Activated CD4-positive, alpha-beta memory T cell treated with anti-CD3 and anti-CD28 coated beads, Interleukin-2, amount 10 ng/mL, durations not matched to agents 7 days and 5 days (primary cell): Measurements from ENCODE around the gene SHISA9. TPM values are rescaled to one million over a fixed set of nuclear protein-coding genes. Genes with fewer than 3 reads are reported as not detected.

Experiments
- CTCF ChIA-PET: fragments of 350-600 bp; sonication (Branson Sonifier 250); formaldehyde crosslinking; loops from one replicate; lab custom pipeline; 2021; ENCODE audit warnings: antibody characterized with exemption, inconsistent platforms; lab: Charles Lee
- POLR2A ChIA-PET: fragments of 350-600 bp; sonication (Branson Sonifier 250); formaldehyde crosslinking; loops from one replicate; lab custom pipeline; 2021; ENCODE audit warnings: antibody characterized with exemption; lab: Charles Lee
- DNase-seq: peaks from one replicate; pipeline ENCODE4 v3.0.0-alpha.2; 2020
- H3K27ac Mint-ChIP-seq: one replicate; pipeline ENCODE4 v1.8.0; 2021; ENCODE audit warnings: mild to moderate bottlenecking, mixed read lengths
- H3K27me3 Mint-ChIP-seq: one replicate; pipeline ENCODE4 v1.8.0; 2021; ENCODE audit warnings: mixed read lengths
- H3K36me3 Mint-ChIP-seq: one replicate; pipeline ENCODE4 v1.8.0; 2021; ENCODE audit warnings: low read depth, mixed read lengths
- H3K4me1 Mint-ChIP-seq: one replicate; pipeline ENCODE4 v1.8.0; 2021; ENCODE audit warnings: mixed read lengths
- H3K4me3 Mint-ChIP-seq: one replicate; pipeline ENCODE4 v1.8.0; 2021; ENCODE audit warnings: mild to moderate bottlenecking, mixed read lengths
- H3K9me3 Mint-ChIP-seq: one replicate; pipeline ENCODE4 v1.8.0; 2021; ENCODE audit warnings: mixed read lengths
- total RNA-seq, 2 experiments: library from RNA; stranded (reverse); gene quantifications; one replicate each; pipeline ENCODE4 v1.2.3, GENCODE V29; 2021

The SHISA9 gene
- total RNA-seq, 2 experiments from 2014 or later: 0.08 TPM; not detected in 1

DNA sequence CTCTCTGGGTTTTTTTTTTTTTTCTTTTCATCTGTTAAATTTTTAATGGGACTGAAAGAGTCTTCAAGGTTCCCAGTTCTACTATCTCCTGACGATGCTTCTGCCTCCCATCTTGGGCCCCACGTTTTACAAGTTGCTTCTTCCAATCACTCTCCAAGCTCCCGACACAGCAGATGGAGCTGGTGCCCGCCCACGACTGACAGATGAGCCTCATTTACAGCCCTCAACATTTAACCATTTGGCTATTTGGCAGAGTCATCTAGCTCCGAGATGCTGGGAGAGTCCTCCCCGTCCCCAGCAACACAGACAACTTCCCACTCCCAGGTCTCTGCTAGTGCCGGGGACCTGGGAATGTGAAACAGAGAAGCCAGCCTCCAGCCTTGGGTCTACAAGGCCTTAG, 276.9 kb downstream of the SHISA9 start:
- Mint-ChIP-seq H3K4me1 (no peaks in the 10 kb centered on the region), H3K4me3 (no peak overlapping the region), H3K27me3 (no peaks in the 10 kb centered on the region), H3K9me3 (peaks cover 4% of the 10 kb centered on the region), H3K36me3 (no peaks in the 10 kb centered on the region), H3K27ac (no peak overlapping the region)
- CTCF ChIA-PET: no interaction called here
- POLR2A ChIA-PET: no interaction called here
- no peak for DNase-seq

DNA sequence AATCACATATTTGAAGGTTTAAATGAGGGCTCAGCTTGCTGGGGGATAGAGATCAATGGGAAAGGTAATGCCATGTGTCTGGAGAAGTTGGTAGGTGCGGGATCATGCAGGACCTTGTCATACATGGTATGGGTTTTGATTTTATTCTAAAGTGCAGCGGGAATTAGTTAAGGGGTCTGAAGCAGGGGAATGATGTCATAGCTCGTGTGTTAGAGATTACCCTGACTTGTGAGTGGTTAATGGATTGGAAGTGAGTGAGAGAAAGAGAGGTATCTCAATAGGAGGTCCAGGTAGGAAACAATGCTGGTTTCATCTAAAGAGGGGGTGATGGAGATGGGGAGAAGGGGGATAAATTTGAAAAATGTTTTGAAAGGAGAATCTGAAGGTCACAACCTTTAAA, 280.0 kb downstream of the SHISA9 start:
- no peak for DNase-seq
- H3K27me3 Mint-ChIP-seq: no peaks in the 10 kb centered on the region
- no peaks in the 10 kb centered on the region for H3K4me1 Mint-ChIP-seq
- no peaks in the 10 kb centered on the region for H3K36me3 Mint-ChIP-seq
- H3K27ac Mint-ChIP-seq: no peak overlapping the region
- H3K4me3 Mint-ChIP-seq: no peak overlapping the region
- POLR2A ChIA-PET: no interaction called here
- peaks cover 4% of the 10 kb centered on the region for H3K9me3 Mint-ChIP-seq
- CTCF ChIA-PET: no interaction called here

DNA sequence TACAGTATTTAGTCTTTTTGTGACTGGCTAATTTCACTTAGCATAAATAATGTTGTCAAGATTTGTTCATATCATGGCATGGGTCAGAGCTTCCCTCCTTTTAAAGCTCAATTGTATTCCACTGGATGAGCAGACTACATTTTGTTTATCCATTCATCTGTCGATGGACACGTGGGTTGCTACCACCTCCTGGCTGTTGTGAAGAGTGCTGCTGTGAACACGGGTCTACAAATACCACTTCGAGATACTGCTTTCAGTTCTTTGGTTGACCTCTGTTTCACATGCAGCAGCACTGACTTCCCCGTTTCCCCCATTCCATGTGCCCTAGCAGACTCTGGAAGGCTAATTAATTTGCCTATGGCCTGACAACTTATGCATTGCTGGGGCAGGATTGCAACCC, 285.4 kb downstream of the SHISA9 start:
- Mint-ChIP-seq H3K4me3 (no peak overlapping the region), H3K4me1 (no peaks in the 10 kb centered on the region), H3K9me3 (peaks cover 5% of the 10 kb centered on the region), H3K27ac (no peak overlapping the region), H3K36me3 (no peaks in the 10 kb centered on the region), H3K27me3 (no peaks in the 10 kb centered on the region)
- CTCF ChIA-PET: no interaction called here
- no peak for DNase-seq
- POLR2A ChIA-PET: no interaction called here

DNA sequence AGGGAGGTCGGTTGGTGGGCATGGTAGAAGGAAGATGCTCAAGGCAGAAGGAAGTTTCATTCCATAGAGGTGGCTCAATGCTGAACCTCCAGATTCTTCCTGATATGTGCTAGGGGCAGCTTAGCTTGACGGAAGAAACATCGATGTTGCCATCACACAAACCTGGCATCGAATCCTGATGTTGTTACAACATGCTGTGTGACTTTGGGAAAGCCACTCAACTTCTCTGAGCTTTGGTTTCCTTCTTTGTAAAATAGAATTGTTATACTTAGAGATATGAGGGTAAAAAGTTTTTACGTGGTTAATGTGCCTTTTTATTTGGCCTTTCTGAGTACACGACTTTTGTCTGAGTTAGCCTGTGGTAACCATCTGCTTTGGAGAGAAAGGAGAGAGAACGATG, 287.9 kb downstream of the SHISA9 start:
- Mint-ChIP-seq H3K4me1 (no peaks in the 10 kb centered on the region), H3K27me3 (no peaks in the 10 kb centered on the region), H3K9me3 (peaks cover 5% of the 10 kb centered on the region), H3K36me3 (no peaks in the 10 kb centered on the region), H3K4me3 (no peak overlapping the region), H3K27ac (no peak overlapping the region)
- POLR2A ChIA-PET: no interaction called here
- CTCF ChIA-PET: no interaction called here
- no peak for DNase-seq

DNA sequence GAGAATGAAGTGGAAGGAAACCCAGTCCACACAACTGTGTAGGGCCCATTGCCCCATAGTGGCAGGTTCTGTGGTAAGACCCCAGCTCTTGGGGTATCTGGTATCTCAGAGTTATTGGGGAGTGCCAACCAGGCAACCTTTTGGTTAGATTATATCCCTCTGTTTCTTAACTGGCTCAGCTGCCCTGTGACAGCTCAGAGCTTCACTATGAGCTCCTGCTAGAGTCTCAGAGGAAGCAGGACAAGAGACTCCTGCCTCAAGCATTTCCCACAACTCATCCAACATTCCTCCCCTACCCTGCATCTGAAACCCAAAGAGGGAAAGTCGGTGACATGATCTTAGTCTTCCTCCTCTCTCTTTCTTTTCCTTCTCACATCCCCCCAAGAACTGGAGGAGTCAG, 292.3 kb downstream of the SHISA9 start:
- CTCF ChIA-PET: no interaction called here
- Mint-ChIP-seq H3K4me1 (no peaks in the 10 kb centered on the region), H3K27ac (no peak overlapping the region), H3K4me3 (no peak overlapping the region), H3K27me3 (no peaks in the 10 kb centered on the region), H3K9me3 (peaks cover 1% of the 10 kb centered on the region), H3K36me3 (no peaks in the 10 kb centered on the region)
- DNase-seq: no peak
- POLR2A ChIA-PET: no interaction called here

DNA sequence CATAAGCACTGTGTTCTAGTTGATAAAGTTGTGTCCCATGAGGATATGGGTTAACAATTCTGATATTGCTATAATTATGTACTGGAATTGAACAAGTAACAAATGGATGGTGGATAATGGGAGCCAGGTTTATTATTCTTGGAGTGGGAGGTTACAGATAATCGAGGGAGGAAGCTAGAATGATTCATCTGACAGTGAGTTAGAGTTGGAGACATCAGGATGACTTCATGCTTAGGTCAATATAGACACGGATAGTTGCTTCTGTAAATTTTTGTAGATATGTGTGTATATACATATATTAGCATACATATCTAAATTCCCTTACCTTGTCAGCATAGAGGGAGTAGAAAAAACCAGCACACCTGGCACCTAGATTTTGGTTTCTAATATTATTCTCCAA, 293.4 kb downstream of the SHISA9 start:
- CTCF ChIA-PET: no interaction called here
- Mint-ChIP-seq H3K27ac (no peak overlapping the region), H3K4me1 (no peaks in the 10 kb centered on the region), H3K36me3 (no peaks in the 10 kb centered on the region), H3K27me3 (no peaks in the 10 kb centered on the region), H3K9me3 (peaks cover 1% of the 10 kb centered on the region), H3K4me3 (no peak overlapping the region)
- POLR2A ChIA-PET: no interaction called here
- no peak for DNase-seq

DNA sequence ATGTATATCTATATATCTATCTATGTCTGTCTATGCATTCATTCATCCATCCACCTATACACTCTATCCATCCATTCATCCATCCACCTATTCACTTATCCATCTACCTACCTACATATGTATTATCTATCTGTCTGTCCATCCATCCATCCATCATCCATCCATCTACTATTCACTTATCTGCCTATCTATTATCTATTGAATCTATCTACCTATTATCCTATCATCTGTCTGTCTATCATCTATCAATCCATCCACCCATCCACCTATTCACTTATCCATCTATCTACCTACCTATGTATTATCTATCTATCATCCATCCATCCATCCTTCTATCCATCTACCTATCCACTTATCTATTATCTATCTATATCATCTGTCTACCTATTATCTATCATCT, 302.3 kb downstream of the SHISA9 start:
- POLR2A ChIA-PET: no interaction called here

DNA sequence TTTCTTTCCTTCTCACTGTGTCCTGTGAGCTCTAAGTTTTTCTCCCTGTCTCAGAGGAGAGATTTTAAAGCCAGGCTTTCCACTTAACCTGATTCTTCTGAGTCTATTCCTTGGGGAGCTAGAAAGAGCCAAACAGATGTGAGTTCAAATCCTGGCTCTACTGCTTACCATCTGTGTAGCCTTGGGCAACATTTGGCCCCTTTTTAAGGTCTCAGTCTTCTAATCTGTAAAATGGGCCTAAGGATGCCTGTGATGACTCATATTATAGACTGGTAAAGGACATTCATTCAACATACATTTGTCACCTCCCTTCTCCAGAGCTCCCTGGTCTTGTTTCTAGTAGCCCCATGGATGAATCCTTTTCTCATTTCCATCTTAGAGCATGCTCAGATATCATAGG, 304.0 kb downstream of the SHISA9 start:
- Mint-ChIP-seq H3K4me3 (no peak overlapping the region), H3K36me3 (no peaks in the 10 kb centered on the region), H3K9me3 (peaks cover 7% of the 10 kb centered on the region), H3K4me1 (no peaks in the 10 kb centered on the region), H3K27me3 (no peaks in the 10 kb centered on the region), H3K27ac (no peak overlapping the region)
- CTCF ChIA-PET: no interaction called here
- DNase-seq: no peak
- POLR2A ChIA-PET: no interaction called here

More for the DNA sequence above, 302.3 kb downstream of the SHISA9 start:
- no peaks in the 10 kb centered on the region for H3K27me3 Mint-ChIP-seq
- peaks cover 7% of the 10 kb centered on the region for H3K9me3 Mint-ChIP-seq
- no peak for DNase-seq
- H3K4me1 Mint-ChIP-seq: no peaks in the 10 kb centered on the region
- no peak overlapping the region for H3K27ac Mint-ChIP-seq
- CTCF ChIA-PET: no interaction called here
- H3K36me3 Mint-ChIP-seq: no peaks in the 10 kb centered on the region
- H3K4me3 Mint-ChIP-seq: no peak overlapping the region

DNA sequence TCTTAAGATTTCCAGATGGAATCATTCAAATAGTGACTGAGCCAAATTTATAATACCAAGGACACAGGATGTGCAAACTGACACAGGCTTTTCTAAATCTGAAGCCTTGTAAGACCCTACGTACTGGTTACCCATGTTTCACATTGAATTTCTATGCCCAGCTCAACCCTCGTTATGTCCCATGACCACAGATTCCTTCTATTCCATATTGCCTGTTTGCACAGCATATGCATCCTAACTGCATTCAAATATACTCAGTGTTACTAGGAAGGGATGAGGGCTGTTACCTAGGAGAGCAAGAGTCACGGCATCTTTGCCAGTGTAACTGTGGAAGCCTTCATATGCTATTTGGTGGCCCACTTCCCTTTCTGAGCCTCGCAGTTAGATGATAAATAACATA, 305.2 kb downstream of the SHISA9 start:
- Mint-ChIP-seq H3K36me3 (no peaks in the 10 kb centered on the region), H3K9me3 (peaks cover 9% of the 10 kb centered on the region), H3K27ac (no peak overlapping the region), H3K4me1 (no peaks in the 10 kb centered on the region), H3K27me3 (no peaks in the 10 kb centered on the region), H3K4me3 (no peak overlapping the region)
- CTCF ChIA-PET: no interaction called here
- POLR2A ChIA-PET: no interaction called here
- no peak for DNase-seq

DNA sequence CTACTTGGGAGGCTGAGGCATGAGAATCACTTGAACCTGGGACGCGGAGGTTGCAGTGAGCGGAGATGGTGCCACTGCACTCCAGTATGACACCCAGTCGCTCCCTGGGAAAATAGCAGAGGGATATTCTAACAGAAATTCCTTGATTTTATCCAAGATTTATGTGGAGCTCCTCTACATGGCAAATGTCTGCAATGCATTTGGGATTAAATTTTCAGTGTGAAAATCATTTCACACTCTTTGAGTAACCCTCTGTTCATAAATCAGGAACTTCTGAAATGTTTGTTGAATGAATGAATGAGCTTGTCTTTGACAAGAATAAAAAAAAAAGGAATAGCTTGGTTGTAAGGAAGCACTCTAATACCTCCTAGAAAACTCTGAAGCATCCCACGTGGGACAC, 305.8 kb downstream of the SHISA9 start:
- Mint-ChIP-seq H3K27me3 (no peaks in the 10 kb centered on the region), H3K4me1 (no peaks in the 10 kb centered on the region), H3K36me3 (no peaks in the 10 kb centered on the region), H3K4me3 (no peak overlapping the region), H3K9me3 (peaks cover 11% of the 10 kb centered on the region), H3K27ac (no peak overlapping the region)
- ChIA-PET POLR2A (no interaction called here), CTCF (no interaction called here)
- DNase-seq: no peak

DNA sequence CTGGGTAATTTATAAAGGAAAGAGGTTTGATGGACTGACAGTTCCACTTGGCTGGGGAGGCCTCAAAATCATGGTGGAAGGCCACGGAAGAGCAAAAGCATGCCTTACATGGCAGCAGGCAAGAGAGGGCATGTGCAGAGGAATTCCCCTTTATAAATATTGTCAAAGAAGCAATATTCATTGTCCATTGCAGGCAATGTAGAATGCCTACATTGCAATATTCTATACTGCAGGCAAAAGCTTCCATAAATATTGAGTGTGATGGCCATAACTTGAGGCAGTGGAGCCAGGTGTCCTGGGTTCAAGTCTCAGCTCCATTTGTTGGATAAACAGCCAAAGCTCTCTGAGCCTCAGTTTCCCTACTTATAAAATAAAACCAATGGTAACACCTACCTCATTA, 322.3 kb downstream of the SHISA9 start:
- Mint-ChIP-seq H3K27me3 (no peaks in the 10 kb centered on the region), H3K4me1 (no peaks in the 10 kb centered on the region), H3K9me3 (peaks cover 12% of the 10 kb centered on the region), H3K27ac (no peak overlapping the region), H3K4me3 (no peak overlapping the region), H3K36me3 (no peaks in the 10 kb centered on the region)
- ChIA-PET CTCF (no interaction called here), POLR2A (no interaction called here)
- no peak for DNase-seq

DNA sequence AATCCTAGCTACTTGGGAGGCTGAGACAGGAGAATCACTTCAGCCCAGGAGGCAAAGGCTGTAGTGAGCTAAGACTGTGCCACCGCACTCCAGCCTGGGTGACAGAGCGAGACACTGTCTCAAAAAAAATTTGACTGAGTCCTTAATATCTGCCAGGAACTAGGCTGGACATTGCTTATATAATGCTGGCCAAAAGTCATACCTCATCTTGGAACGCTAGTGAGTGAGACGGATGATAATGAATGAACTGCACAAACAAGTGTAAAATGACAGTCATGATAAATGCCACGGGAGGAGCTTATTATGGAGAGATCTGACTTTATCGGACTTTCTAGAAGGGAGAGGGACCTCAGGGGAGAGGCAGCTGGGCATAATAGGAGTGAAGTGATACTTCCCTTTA, 327.6 kb downstream of the SHISA9 start:
- H3K4me3 Mint-ChIP-seq: no peak overlapping the region
- H3K9me3 Mint-ChIP-seq: peaks cover 13% of the 10 kb centered on the region
- no peaks in the 10 kb centered on the region for H3K36me3 Mint-ChIP-seq
- no peaks in the 10 kb centered on the region for H3K27me3 Mint-ChIP-seq
- no peak overlapping the region for H3K27ac Mint-ChIP-seq
- H3K4me1 Mint-ChIP-seq: no peaks in the 10 kb centered on the region
- POLR2A ChIA-PET: no interaction called here
- CTCF ChIA-PET: no interaction called here
- no peak for DNase-seq

DNA sequence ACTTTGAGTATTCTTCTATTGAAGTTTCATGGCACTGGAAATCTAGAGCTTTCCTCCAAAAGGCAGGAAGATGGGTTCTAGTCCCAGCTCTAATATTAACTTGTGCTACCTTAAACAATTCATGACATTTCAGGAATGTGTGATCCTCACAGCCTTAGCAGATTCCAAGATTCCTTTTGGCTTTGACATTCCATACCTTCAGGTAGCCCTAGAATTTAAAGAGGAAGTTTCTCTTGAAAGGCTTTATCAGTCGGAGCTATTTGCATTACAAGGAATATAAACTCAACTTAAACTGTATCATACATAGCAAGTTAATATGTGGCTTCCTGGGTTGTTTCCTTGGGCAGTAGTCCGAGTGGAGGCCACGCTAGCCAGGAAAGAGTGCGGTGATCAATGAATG, 330.0 kb downstream of the SHISA9 start:
- H3K27ac Mint-ChIP-seq: no peak overlapping the region
- CTCF ChIA-PET: no interaction called here
- no peaks in the 10 kb centered on the region for H3K4me1 Mint-ChIP-seq
- no peaks in the 10 kb centered on the region for H3K36me3 Mint-ChIP-seq
- DNase-seq: no peak
- no peak overlapping the region for H3K4me3 Mint-ChIP-seq
- peaks cover 9% of the 10 kb centered on the region for H3K9me3 Mint-ChIP-seq
- no peaks in the 10 kb centered on the region for H3K27me3 Mint-ChIP-seq
- POLR2A ChIA-PET: no interaction called here

DNA sequence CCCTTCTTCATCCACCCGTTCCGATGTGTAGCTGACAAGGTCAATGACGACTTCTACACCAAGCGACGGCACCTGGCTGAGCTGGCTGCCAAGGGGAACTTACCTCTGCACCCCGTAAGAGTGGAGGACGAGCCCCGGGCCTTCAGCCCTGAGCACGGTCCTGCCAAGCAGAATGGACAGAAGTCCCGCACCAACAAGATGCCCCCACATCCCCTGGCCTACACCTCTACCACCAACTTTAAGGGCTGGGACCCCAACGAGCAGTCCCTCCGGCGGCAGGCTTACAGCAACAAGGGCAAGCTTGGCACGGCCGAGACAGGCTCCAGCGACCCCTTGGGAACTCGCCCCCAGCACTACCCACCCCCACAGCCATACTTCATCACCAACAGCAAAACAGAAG, 333.6 kb downstream of the SHISA9 start:
- ChIA-PET CTCF (no interaction called here), POLR2A (no interaction called here)
- H3K4me1 Mint-ChIP-seq: no peaks in the 10 kb centered on the region

DNA sequence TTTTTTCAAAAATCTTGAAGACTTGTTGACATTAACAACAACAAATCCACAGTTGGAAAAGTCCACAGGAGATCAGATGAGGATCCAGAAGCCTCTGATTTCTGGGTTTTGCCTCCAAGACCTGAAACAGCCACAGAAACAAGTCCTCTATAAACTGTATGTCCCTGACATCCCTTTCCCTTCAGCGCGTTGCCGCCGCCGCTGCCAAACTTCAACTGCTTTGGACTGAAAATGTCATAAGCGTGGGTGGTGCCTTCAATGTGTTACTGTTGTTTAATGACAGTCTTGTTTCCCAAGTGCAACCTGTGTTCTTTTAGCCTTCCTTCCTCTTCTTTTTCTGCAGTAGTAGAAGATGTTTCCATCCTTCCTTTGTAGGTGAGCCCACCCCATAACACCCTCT, 334.9 kb downstream of the SHISA9 start:
- H3K9me3 Mint-ChIP-seq: peaks cover 12% of the 10 kb centered on the region
- no peak for DNase-seq
- H3K4me3 Mint-ChIP-seq: no peak overlapping the region
- H3K27ac Mint-ChIP-seq: no peak overlapping the region
- POLR2A ChIA-PET: no interaction called here
- no peaks in the 10 kb centered on the region for H3K36me3 Mint-ChIP-seq
- no peaks in the 10 kb centered on the region for H3K27me3 Mint-ChIP-seq
- no peaks in the 10 kb centered on the region for H3K4me1 Mint-ChIP-seq
- CTCF ChIA-PET: no interaction called here

More for the DNA sequence above, 333.6 kb downstream of the SHISA9 start:
- Mint-ChIP-seq H3K36me3 (no peaks in the 10 kb centered on the region), H3K27me3 (no peaks in the 10 kb centered on the region), H3K4me3 (no peak overlapping the region), H3K27ac (no peak overlapping the region), H3K9me3 (peaks cover 11% of the 10 kb centered on the region)
- no peak for DNase-seq
